Upper lobe of left lung (tissue), 4 donors: Measurements from ENCODE around the gene F12.

Source experiments
- POLR2A ChIP-seq, 4 donors: fragments of 450-650 bp; IDR thresholded peaks; one replicate each; pipeline ENCODE4 v1.5.1; 2016 to 2017; ENCODE audit warnings: antibody characterized with exemption in 4 of 4, mild to moderate bottlenecking in 2 of 4
- POLR2AphosphoS5 ChIP-seq, 2 donors: sonication (generic); formaldehyde crosslinking; IDR thresholded peaks; one replicate each; pipeline ENCODE4 v1.5.1; 2017; ENCODE audit warnings: antibody characterized with exemption in 2 of 2
- TF ChIP-seq, protein P1 (sequence below), 6 experiments: fragments of 450-650 bp in 4 of 6; fragments of 200-600 bp in 2 of 6; sonication (generic) in 2 of 6; IDR thresholded peaks; one replicate each; pipeline ENCODE4 v1.5.1; 2016 to 2019; ENCODE audit warnings: antibody characterized with exemption in 6 of 6

DNA sequence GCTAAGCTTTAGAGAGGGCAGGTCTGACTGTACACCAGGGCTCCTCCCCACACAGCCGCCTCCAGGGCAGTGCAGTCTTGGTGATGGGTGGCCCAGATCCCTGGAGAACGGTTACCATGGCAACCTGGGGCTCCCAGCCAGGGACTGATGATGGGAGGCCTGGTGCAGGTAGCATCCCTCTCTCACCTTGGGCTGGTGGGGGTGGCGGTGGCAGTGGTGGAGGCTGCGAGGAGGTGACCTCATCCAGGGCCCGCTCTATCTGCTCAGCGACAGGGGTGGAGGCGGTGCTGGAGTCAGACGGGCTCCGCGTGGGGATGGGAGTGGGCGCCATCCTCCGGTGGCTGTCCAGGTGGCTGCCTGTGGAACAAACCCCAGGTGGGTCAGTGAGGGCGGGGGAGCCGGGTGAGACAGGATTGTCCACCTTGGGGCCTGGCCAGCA, 49.6 kb upstream of the F12 start:
- TF ChIP-seq, protein P1, sequence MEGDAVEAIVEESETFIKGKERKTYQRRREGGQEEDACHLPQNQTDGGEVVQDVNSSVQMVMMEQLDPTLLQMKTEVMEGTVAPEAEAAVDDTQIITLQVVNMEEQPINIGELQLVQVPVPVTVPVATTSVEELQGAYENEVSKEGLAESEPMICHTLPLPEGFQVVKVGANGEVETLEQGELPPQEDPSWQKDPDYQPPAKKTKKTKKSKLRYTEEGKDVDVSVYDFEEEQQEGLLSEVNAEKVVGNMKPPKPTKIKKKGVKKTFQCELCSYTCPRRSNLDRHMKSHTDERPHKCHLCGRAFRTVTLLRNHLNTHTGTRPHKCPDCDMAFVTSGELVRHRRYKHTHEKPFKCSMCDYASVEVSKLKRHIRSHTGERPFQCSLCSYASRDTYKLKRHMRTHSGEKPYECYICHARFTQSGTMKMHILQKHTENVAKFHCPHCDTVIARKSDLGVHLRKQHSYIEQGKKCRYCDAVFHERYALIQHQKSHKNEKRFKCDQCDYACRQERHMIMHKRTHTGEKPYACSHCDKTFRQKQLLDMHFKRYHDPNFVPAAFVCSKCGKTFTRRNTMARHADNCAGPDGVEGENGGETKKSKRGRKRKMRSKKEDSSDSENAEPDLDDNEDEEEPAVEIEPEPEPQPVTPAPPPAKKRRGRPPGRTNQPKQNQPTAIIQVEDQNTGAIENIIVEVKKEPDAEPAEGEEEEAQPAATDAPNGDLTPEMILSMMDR (IDR thresholded peaks at IDR 0.05): no peak
- TF ChIP-seq POLR2AphosphoS5 (IDR thresholded peaks at IDR 0.05) (no peak), POLR2A (IDR thresholded peaks at IDR 0.05) (no peak)
